HepG2 (cell line): Measurements from ENCODE around the gene SLC25A19. TPM values are rescaled to one million over a fixed set of nuclear protein-coding genes. Genes with fewer than 3 reads are reported as not detected.

Source experiments
- ARHGAP35 ChIP-seq: sonication (generic); formaldehyde crosslinking; IDR thresholded peaks from 2 replicates; pipeline ENCODE4 v1.9.0; 2022; ENCODE audit warnings: mild to moderate bottlenecking, inconsistent platforms, moderate library complexity, missing genetic modification reagents, borderline replicate concordance
- ARNT2 ChIP-seq: sonication (generic); formaldehyde crosslinking; IDR thresholded peaks from 2 replicates; pipeline ENCODE4 v1.8.0; 2022; ENCODE audit warnings: mild to moderate bottlenecking, low read depth, missing genetic modification reagents, moderate library complexity
- BRD4 ChIP-seq: sonication (generic); formaldehyde crosslinking; IDR thresholded peaks from 2 replicates; pipeline ENCODE4 v1.4.0; 2020; ENCODE audit warnings: missing genetic modification reagents
- CEBPB ChIP-seq: IDR thresholded peaks from 2 replicates; pipeline ENCODE4 v1.6.1; 2011; ENCODE audit warnings: low read depth, low read length, improper control_type of control experiment, borderline replicate concordance
- FOSL1 ChIP-seq: sonication (generic); formaldehyde crosslinking; IDR thresholded peaks from 2 replicates; pipeline ENCODE4 v1.9.0; 2021; ENCODE audit warnings: missing genetic modification reagents, borderline replicate concordance
- GATAD2A ChIP-seq: IDR thresholded peaks from 2 replicates; pipeline ENCODE4 v1.6.1; 2016
- HOXA7 ChIP-seq: sonication (generic); formaldehyde crosslinking; IDR thresholded peaks from 2 replicates; pipeline ENCODE4 v1.8.1; 2022; ENCODE audit warnings: mild to moderate bottlenecking, missing genetic modification reagents, moderate library complexity
- KDM5A ChIP-seq: fragments of 200-600 bp; sonication (generic); IDR thresholded peaks from 2 replicates; pipeline ENCODE4 v1.7.0; 2018; ENCODE audit warnings: antibody characterized with exemption, mild to moderate bottlenecking, low read length, borderline replicate concordance
- MAX ChIP-seq: IDR thresholded peaks from 2 replicates; pipeline ENCODE4 v1.6.1; 2012; ENCODE audit warnings: inconsistent platforms
- MTA3 ChIP-seq: sonication (generic); formaldehyde crosslinking; IDR thresholded peaks from 2 replicates; pipeline ENCODE4 v1.4.0; 2020; ENCODE audit warnings: missing genetic modification reagents
- NKX3-1 ChIP-seq: sonication (generic); formaldehyde crosslinking; IDR thresholded peaks from 2 replicates; pipeline ENCODE4 v1.5.0; 2020; ENCODE audit warnings: missing genetic modification reagents
- PBX2 ChIP-seq: IDR thresholded peaks from 2 replicates; pipeline ENCODE4 v1.6.1; 2016; ENCODE audit warnings: control low read depth
- RELA ChIP-seq: sonication (generic); formaldehyde crosslinking; IDR thresholded peaks from 2 replicates; pipeline ENCODE4 v1.4.0; 2020; ENCODE audit warnings: missing genetic modification reagents
- SAP130 ChIP-seq: IDR thresholded peaks from 2 replicates; pipeline ENCODE4 v1.6.1; 2016; ENCODE audit warnings: low read depth
- SP140L ChIP-seq: sonication (generic); formaldehyde crosslinking; IDR thresholded peaks from 2 replicates; pipeline ENCODE4 v1.4.0; 2020; ENCODE audit warnings: missing genetic modification reagents, borderline replicate concordance
- ZBTB20 ChIP-seq: sonication (generic); formaldehyde crosslinking; IDR thresholded peaks from 2 replicates; pipeline ENCODE4 v1.8.1; 2023; ENCODE audit warnings: missing genetic modification reagents, low read depth, mild to moderate bottlenecking, borderline replicate concordance
- ZFP90 ChIP-seq: sonication (generic); formaldehyde crosslinking; IDR thresholded peaks from 2 replicates; pipeline ENCODE4 v1.8.0; 2022; ENCODE audit warnings: missing genetic modification reagents, mild to moderate bottlenecking, inconsistent platforms, borderline replicate concordance
- ZMYM3 ChIP-seq: sonication (generic); formaldehyde crosslinking; IDR thresholded peaks from 2 replicates; pipeline ENCODE4 v1.5.1; 2020; ENCODE audit warnings: mild to moderate bottlenecking, missing genetic modification reagents
- ZNF30 ChIP-seq: sonication (generic); formaldehyde crosslinking; IDR thresholded peaks from 2 replicates; pipeline ENCODE4 v1.5.0; 2020; ENCODE audit warnings: mild to moderate bottlenecking, missing genetic modification reagents
- ZNF431 ChIP-seq: sonication (generic); formaldehyde crosslinking; IDR thresholded peaks from 2 replicates; pipeline ENCODE4 v1.9.0; 2022; ENCODE audit warnings: missing genetic modification reagents, low read depth, mild to moderate bottlenecking, borderline replicate concordance
- ZNF468 ChIP-seq: sonication (generic); formaldehyde crosslinking; IDR thresholded peaks from 2 replicates; pipeline ENCODE4 v1.8.0; 2022; ENCODE audit warnings: mild to moderate bottlenecking, moderate library complexity, missing genetic modification reagents
- ZNF781 ChIP-seq: sonication (generic); formaldehyde crosslinking; IDR thresholded peaks from 2 replicates; pipeline ENCODE4 v1.5.1; 2020; ENCODE audit warnings: borderline replicate concordance, mild to moderate bottlenecking, missing genetic modification reagents; ENCODE audit errors: not compliant biosample characterization
- ZNF816 ChIP-seq: sonication (generic); formaldehyde crosslinking; IDR thresholded peaks from 2 replicates; pipeline ENCODE4 v1.8.0; 2022; ENCODE audit warnings: missing genetic modification reagents, mild to moderate bottlenecking, borderline replicate concordance
- polyA plus RNA-seq, 8 experiments: library from polyadenylated mRNA; depleted of rRNA in 3 of 8; stranded (reverse) in 7 of 8; unstranded in 1 of 8; fragments of >200 nt; fragmentation: Illumina TruSeq in 4 of 8; extraction: Trizol in 4 of 8; gene quantifications; 2 replicates each; pipeline versions ENCODE4 v1.2.1 to v1.2.3, GENCODE V29; 2011 to 2016; ENCODE audit warnings: low read depth in 4 of 8, missing spikeins in 1 of 8, mixed read lengths in 1 of 8; ENCODE audit not compliant: insufficient read depth in 1 of 8
- total RNA-seq, 5 experiments: library from RNA; depleted of rRNA; stranded (reverse); fragments of >200 nt; fragmentation: Illumina TruSeq; extraction: Trizol; gene quantifications; 2 replicates each; pipeline ENCODE4 v1.2.3, GENCODE V29; 2016; ENCODE audit warnings: low read depth in 1 of 5
- TF ChIP-seq, protein P1 (sequence below): sonication (generic); formaldehyde crosslinking; IDR thresholded peaks from 2 replicates; pipeline ENCODE4 v1.5.0; 2020; ENCODE audit warnings: mild to moderate bottlenecking, missing genetic modification reagents
- TF ChIP-seq, protein P2 (sequence below): sonication (generic); formaldehyde crosslinking; IDR thresholded peaks from 2 replicates; pipeline ENCODE4 v1.8.0; 2022; ENCODE audit warnings: missing genetic modification reagents, mild to moderate bottlenecking, inconsistent platforms, borderline replicate concordance
- TF ChIP-seq, protein P3 (sequence below): sonication (generic); formaldehyde crosslinking; IDR thresholded peaks from 2 replicates; pipeline ENCODE4 v1.5.1; 2020; ENCODE audit warnings: mild to moderate bottlenecking, moderate library complexity, missing genetic modification reagents

SLC25A19 gene
- total and polyA plus RNA-seq, 2 of the 13 experiments (the other 11 are each of a cell fraction or from before 2014, with no cell fraction given): 24.4 to 41.4 TPM

DNA sequence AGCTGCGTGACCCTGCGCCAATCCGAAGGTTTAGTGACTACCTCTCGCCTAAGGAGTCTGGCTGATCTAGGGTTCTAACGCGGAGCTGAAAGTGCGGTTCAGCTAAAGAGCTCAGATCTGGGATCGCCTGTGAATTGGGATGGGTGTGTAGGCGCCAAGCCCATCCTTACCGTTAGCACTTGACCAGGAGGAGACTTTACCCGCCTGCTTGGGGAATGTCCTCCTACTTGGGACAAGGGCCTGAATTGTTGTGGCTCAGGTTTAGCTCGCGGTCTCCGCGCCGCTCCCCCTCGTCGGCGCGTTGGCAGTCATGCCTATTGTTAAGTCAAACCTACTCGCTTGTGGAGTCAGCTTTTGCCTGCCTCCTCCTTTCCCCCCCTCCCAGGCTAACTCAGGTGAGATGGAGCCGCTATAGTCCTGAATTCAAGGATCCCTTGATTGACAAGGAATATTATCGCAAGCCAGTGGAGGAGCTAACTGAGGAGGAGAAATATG, 27.1 kb downstream of the SLC25A19 start (continued):
- TF ChIP-seq ZNF431: no peak
- TF ChIP-seq ZNF781 (CRISPR knock-in tag): no peak
- no peak for TF ChIP-seq BRD4 (CRISPR knock-in tag)
- TF ChIP-seq KDM5A: peak; percentile 91; the same call in 1 of the 2 replicates
- TF ChIP-seq, protein P1, sequence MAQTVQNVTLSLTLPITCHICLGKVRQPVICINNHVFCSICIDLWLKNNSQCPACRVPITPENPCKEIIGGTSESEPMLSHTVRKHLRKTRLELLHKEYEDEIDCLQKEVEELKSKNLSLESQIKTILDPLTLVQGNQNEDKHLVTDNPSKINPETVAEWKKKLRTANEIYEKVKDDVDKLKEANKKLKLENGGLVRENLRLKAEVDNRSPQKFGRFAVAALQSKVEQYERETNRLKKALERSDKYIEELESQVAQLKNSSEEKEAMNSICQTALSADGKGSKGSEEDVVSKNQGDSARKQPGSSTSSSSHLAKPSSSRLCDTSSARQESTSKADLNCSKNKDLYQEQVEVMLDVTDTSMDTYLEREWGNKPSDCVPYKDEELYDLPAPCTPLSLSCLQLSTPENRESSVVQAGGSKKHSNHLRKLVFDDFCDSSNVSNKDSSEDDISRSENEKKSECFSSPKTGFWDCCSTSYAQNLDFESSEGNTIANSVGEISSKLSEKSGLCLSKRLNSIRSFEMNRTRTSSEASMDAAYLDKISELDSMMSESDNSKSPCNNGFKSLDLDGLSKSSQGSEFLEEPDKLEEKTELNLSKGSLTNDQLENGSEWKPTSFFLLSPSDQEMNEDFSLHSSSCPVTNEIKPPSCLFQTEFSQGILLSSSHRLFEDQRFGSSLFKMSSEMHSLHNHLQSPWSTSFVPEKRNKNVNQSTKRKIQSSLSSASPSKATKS (CRISPR knock-in tag): no peak
- TF ChIP-seq ARHGAP35: no peak
- TF ChIP-seq RELA: no peak
- TF ChIP-seq ZNF816 (CRISPR knock-in tag): no peak
- TF ChIP-seq SP140L (CRISPR knock-in tag): no peak
- no peak for TF ChIP-seq HOXA7 (CRISPR knock-in tag)
- no peak for TF ChIP-seq MTA3 (CRISPR knock-in tag)
- TF ChIP-seq, protein P2, sequence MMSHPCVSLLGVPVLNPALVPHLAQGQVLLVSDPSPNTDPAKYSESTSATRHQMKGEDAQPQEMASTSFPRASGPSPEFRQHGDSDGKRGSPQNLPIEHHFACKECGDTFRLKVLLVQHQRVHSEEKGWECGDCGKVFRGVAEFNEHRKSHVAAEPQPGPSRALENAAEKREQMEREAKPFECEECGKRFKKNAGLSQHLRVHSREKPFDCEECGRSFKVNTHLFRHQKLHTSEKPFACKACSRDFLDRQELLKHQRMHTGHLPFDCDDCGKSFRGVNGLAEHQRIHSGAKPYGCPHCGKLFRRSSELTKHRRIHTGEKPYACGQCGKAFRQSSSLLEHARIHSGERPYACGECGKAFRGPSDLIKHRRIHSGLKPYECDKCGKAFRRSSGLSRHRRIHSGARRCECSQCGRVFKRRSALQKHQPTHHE: no peak
- no peak for TF ChIP-seq NKX3-1
- TF ChIP-seq, protein P3, sequence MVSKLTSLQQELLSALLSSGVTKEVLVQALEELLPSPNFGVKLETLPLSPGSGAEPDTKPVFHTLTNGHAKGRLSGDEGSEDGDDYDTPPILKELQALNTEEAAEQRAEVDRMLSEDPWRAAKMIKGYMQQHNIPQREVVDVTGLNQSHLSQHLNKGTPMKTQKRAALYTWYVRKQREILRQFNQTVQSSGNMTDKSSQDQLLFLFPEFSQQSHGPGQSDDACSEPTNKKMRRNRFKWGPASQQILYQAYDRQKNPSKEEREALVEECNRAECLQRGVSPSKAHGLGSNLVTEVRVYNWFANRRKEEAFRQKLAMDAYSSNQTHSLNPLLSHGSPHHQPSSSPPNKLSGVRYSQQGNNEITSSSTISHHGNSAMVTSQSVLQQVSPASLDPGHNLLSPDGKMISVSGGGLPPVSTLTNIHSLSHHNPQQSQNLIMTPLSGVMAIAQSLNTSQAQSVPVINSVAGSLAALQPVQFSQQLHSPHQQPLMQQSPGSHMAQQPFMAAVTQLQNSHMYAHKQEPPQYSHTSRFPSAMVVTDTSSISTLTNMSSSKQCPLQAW: no peak
- no peak for TF ChIP-seq MAX
- no peak for TF ChIP-seq PBX2 (CRISPR knock-in tag)
- no peak for TF ChIP-seq ZNF468 (CRISPR knock-in tag)
- no peak for TF ChIP-seq GATAD2A (CRISPR knock-in tag)
- TF ChIP-seq ARNT2 (CRISPR knock-in tag): no peak
- TF ChIP-seq ZMYM3 (CRISPR knock-in tag): no peak
- 0 out of 2 replicates have a peak, but pooled peaks have one; percentile 80 for TF ChIP-seq ZNF30 (CRISPR knock-in tag)
- no peak for TF ChIP-seq ZFP90
- TF ChIP-seq SAP130 (CRISPR knock-in tag): no peak
- TF ChIP-seq FOSL1: no peak
- no peak for TF ChIP-seq ZBTB20
- no peak for TF ChIP-seq CEBPB
